HepG2 (cell line): Measurements from ENCODE around the gene NUP62. TPM values are rescaled to one million over a fixed set of nuclear protein-coding genes. Genes with fewer than 3 reads are reported as not detected.

Experiments used
- ARID5B ChIP-seq: IDR thresholded peaks from 2 replicates; pipeline ENCODE4 v1.4.0; 2020; ENCODE audit warnings: mild to moderate bottlenecking, missing genetic modification reagents
- BRCA1 ChIP-seq: sonication (generic); formaldehyde crosslinking; IDR thresholded peaks from 2 replicates; pipeline ENCODE4 v1.4.0; 2020; ENCODE audit warnings: missing genetic modification reagents
- KDM6A ChIP-seq: IDR thresholded peaks from 2 replicates; pipeline ENCODE4 v1.6.1; 2016; ENCODE audit warnings: low read depth
- MEIS2 ChIP-seq: sonication (generic); formaldehyde crosslinking; IDR thresholded peaks from 2 replicates; pipeline ENCODE4 v1.9.0; 2021; ENCODE audit warnings: mild to moderate bottlenecking, missing genetic modification reagents
- NFYB ChIP-seq: sonication (generic); formaldehyde crosslinking; IDR thresholded peaks from 2 replicates; pipeline ENCODE4 v1.4.0; 2020; ENCODE audit warnings: missing genetic modification reagents
- PPARG ChIP-seq: conservative IDR thresholded peaks from 2 replicates; pipeline ENCODE4 v1.6.1; 2016; ENCODE audit warnings: missing biosample characterization, missing genetic modification reagents
- RAD21 ChIP-seq: fragments of 450-650 bp; formaldehyde crosslinking; IDR thresholded peaks from 2 replicates; pipeline ENCODE4 v1.5.0; 2020; ENCODE audit warnings: mild to moderate bottlenecking
- RFXAP ChIP-seq: sonication (generic); formaldehyde crosslinking; IDR thresholded peaks from 2 replicates; pipeline ENCODE4 v1.4.0; 2020; ENCODE audit warnings: missing genetic modification reagents, borderline replicate concordance
- SALL1 ChIP-seq: sonication (generic); formaldehyde crosslinking; IDR thresholded peaks from 2 replicates; pipeline ENCODE4 v1.8.0; 2022; ENCODE audit warnings: mild to moderate bottlenecking, missing genetic modification reagents
- ZBED4 ChIP-seq: sonication (generic); formaldehyde crosslinking; IDR thresholded peaks from 2 replicates; pipeline ENCODE4 v1.4.0; 2020; ENCODE audit warnings: missing genetic modification reagents, borderline replicate concordance
- ZBTB3 ChIP-seq: sonication (generic); formaldehyde crosslinking; IDR thresholded peaks from 2 replicates; pipeline ENCODE4 v1.4.0; 2020; ENCODE audit warnings: low read depth, mild to moderate bottlenecking, moderate library complexity, missing genetic modification reagents, borderline replicate concordance
- ZNF317 ChIP-seq: sonication (generic); formaldehyde crosslinking; IDR thresholded peaks from 2 replicates; pipeline ENCODE4 v1.5.0; 2020; ENCODE audit warnings: mild to moderate bottlenecking, missing genetic modification reagents
- ZNF432 ChIP-seq: sonication (generic); formaldehyde crosslinking; IDR thresholded peaks from 2 replicates; pipeline ENCODE4 v1.5.0; 2020; ENCODE audit warnings: missing genetic modification reagents, mild to moderate bottlenecking, borderline replicate concordance
- ZNF747 ChIP-seq: sonication (generic); formaldehyde crosslinking; IDR thresholded peaks from 2 replicates; pipeline ENCODE4 v1.8.1; 2023; ENCODE audit warnings: missing genetic modification reagents, mild to moderate bottlenecking, borderline replicate concordance
- ZNF792 ChIP-seq: IDR thresholded peaks from 2 replicates; pipeline ENCODE4 v1.6.1; 2016
- polyA plus RNA-seq, 8 experiments: library from polyadenylated mRNA; depleted of rRNA in 3 of 8; stranded (reverse) in 7 of 8; unstranded in 1 of 8; fragments of >200 nt; fragmentation: Illumina TruSeq in 4 of 8; extraction: Trizol in 4 of 8; gene quantifications; 2 replicates each; pipeline versions ENCODE4 v1.2.1 to v1.2.3, GENCODE V29; 2011 to 2016; ENCODE audit warnings: low read depth in 4 of 8, missing spikeins in 1 of 8, mixed read lengths in 1 of 8; ENCODE audit not compliant: insufficient read depth in 1 of 8
- total RNA-seq, 5 experiments: library from RNA; depleted of rRNA; stranded (reverse); fragments of >200 nt; fragmentation: Illumina TruSeq; extraction: Trizol; gene quantifications; 2 replicates each; pipeline ENCODE4 v1.2.3, GENCODE V29; 2016; ENCODE audit warnings: low read depth in 1 of 5
- TF ChIP-seq, protein P1 (sequence below): sonication (generic); formaldehyde crosslinking; IDR thresholded peaks from 2 replicates; pipeline ENCODE4 v1.4.0; 2020; ENCODE audit warnings: mild to moderate bottlenecking, missing genetic modification reagents, borderline replicate concordance

The NUP62 gene
- total and polyA plus RNA-seq, 2 of the 13 experiments (the other 11 are each of a cell fraction or from before 2014, with no cell fraction given) = 16.5 to 41.5 TPM

- TF ChIP-seq ZBED4 (CRISPR knock-in tag) (0 out of 2 replicates have a peak, but pooled peaks have one; percentile 48), SALL1 (CRISPR knock-in tag) (peak; percentile 73), ZNF317 (0 out of 2 replicates have a peak, but pooled peaks have one; percentile 70), ZNF432 (CRISPR knock-in tag) (no peak), BRCA1 (CRISPR knock-in tag) (peak; percentile 93), ZNF747 (CRISPR knock-in tag) (peak; percentile 71; the same call in 1 of the 2 replicates), ZBTB3 (CRISPR knock-in tag) (no peak), RAD21 (CRISPR knock-in tag) (peak; percentile 24; the same call in 1 of the 2 replicates), ARID5B (CRISPR knock-in tag) (peak; percentile 17; the same call in 1 of the 2 replicates), MEIS2 (CRISPR knock-in tag) (peak; percentile 20; the same call in 1 of the 2 replicates), KDM6A (CRISPR knock-in tag) (0 out of 2 replicates have a peak, but pooled peaks have one; percentile 8), PPARG (CRISPR knock-in tag) (no peak), NFYB (CRISPR knock-in tag) (peak; percentile 44; the same call in 1 of the 2 replicates), RFXAP (CRISPR knock-in tag) (0 out of 2 replicates have a peak, but pooled peaks have one; percentile 77), ZNF792 (0 out of 2 replicates have a peak, but pooled peaks have one; percentile 53)
- TF ChIP-seq, protein P1, sequence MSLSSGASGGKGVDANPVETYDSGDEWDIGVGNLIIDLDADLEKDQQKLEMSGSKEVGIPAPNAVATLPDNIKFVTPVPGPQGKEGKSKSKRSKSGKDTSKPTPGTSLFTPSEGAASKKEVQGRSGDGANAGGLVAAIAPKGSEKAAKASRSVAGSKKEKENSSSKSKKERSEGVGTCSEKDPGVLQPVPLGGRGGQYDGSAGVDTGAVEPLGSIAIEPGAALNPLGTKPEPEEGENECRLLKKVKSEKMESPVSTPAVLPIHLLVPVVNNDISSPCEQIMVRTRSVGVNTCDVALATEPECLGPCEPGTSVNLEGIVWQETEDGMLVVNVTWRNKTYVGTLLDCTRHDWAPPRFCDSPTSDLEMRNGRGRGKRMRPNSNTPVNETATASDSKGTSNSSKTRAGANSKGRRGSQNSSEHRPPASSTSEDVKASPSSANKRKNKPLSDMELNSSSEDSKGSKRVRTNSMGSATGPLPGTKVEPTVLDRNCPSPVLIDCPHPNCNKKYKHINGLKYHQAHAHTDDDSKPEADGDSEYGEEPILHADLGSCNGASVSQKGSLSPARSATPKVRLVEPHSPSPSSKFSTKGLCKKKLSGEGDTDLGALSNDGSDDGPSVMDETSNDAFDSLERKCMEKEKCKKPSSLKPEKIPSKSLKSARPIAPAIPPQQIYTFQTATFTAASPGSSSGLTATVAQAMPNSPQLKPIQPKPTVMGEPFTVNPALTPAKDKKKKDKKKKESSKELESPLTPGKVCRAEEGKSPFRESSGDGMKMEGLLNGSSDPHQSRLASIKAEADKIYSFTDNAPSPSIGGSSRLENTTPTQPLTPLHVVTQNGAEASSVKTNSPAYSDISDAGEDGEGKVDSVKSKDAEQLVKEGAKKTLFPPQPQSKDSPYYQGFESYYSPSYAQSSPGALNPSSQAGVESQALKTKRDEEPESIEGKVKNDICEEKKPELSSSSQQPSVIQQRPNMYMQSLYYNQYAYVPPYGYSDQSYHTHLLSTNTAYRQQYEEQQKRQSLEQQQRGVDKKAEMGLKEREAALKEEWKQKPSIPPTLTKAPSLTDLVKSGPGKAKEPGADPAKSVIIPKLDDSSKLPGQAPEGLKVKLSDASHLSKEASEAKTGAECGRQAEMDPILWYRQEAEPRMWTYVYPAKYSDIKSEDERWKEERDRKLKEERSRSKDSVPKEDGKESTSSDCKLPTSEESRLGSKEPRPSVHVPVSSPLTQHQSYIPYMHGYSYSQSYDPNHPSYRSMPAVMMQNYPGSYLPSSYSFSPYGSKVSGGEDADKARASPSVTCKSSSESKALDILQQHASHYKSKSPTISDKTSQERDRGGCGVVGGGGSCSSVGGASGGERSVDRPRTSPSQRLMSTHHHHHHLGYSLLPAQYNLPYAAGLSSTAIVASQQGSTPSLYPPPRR (CRISPR knock-in tag) = peak; percentile 60; the same call in 1 of the 2 replicates
Observed at GRCh38 chr19:49929611-49930482, 543 bp upstream of the NUP62 start (continued).
